Activated gamma-delta T cell (primary cell): ENCODE measurements around the gene NFATC1.

ENCODE experiments used
- DNase-seq: peaks from one replicate; lab custom pipeline; 2025; lab: John Stamatoyannopoulos, UW

Gene NFATC1

DNA sequence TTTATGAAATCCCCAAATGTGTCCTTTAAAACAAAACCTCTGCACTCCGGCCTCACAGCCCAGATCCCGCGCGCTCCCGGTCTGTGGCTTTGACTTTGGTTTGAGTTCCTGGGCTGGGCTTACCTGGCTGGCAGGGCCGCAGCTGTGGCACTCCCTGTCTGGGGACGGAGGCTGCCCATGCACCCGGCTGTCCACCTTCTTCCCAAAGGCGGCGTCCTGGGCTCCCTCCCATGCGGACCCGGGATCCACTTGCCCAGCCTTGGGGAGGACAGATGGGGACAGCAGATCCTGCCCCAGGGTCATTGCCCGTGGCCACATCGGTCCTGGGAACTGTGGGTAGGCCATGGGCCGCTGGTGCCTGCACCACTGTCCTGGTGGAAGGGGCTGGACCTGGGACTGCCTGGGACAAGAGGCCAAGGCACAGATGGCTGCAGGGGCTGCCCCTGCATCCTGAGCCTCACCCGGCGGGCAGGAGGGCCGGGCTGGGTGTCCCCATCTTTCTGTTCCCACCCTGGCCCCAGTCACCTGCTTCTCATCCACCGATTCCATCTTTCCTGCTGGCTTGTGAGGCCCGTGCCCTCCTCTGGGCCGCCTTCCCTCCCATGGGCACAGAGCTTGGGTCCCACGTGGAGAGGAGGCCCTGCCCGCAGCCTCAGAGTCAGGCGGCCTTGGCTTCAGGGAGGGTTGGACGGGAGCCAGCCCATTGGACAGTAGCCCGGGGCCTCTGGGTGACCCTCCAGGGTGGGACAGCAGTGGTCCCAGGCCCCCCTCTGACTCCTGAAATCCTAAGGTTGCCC lies 27.7 kb downstream of the NFATC1 start:
- no peak for DNase-seq

DNA sequence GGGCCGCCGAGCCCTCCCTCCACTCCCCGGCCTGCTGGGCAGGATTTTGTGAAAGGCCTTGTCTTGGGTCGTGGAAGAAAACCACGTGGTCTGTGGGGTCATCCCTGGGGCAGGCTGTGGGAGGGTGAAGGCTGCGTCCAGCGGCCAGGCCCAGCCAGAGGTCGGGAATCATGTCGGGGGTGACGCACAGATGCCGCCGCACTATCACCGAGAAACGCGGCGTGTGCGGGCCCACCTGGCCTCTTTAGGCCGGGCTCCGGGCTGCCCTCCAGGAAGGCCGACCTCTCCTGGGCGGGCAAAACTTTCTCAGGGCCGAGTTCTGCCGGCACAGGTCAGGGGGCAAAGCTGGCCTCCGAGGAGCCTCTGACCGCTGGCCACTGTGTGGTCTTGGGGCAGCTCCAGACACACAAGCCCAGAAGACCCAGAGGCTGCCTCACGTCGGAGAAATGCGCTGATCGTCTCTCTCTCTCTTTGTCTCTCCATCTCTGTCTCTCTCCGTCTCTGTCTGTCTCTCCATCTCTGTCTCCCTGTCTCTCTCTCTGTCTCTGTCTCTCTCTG lies 28.4 kb downstream of the NFATC1 start:
- DNase-seq, result no peak

DNA sequence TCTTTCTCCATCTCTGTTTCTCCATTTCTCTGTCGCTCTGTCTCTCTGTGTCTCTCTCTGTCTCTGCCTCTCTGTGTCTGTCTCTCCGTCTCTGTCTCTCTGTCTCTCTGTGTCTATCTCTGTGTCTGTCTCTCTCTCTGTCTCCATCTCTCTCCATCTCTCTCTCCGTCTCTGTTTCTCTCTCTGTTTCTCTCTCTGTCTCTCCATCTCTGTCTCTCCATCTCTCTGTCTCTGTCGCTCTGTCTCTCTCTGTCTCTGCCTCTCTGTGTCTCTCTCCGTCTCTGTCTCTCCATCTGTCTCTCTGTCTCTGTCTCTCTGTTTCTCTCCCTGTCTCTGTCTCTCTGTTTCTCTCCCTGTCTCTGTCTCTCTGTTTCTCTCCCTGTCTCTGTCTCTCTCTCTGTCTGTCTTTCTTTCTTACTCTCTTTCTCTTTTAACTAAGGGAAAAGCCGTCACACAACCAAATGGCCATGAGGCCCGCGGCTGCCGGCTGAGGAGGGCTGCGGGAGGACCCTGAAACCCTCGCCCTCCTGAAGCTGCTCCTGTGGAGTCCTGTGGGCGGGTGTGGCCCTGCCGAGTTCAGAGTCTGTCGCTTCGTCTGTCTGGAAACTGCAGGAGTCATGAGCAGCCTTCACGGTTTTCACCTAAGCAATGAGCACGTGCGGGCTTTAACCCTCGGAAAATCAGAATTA lies 29.3 kb downstream of the NFATC1 start:
- DNase-seq, result no peak

GRCh38 chr18:79425569-79425886 lies 29.8 kb downstream of the NFATC1 start:
- no peak for DNase-seq

DNA sequence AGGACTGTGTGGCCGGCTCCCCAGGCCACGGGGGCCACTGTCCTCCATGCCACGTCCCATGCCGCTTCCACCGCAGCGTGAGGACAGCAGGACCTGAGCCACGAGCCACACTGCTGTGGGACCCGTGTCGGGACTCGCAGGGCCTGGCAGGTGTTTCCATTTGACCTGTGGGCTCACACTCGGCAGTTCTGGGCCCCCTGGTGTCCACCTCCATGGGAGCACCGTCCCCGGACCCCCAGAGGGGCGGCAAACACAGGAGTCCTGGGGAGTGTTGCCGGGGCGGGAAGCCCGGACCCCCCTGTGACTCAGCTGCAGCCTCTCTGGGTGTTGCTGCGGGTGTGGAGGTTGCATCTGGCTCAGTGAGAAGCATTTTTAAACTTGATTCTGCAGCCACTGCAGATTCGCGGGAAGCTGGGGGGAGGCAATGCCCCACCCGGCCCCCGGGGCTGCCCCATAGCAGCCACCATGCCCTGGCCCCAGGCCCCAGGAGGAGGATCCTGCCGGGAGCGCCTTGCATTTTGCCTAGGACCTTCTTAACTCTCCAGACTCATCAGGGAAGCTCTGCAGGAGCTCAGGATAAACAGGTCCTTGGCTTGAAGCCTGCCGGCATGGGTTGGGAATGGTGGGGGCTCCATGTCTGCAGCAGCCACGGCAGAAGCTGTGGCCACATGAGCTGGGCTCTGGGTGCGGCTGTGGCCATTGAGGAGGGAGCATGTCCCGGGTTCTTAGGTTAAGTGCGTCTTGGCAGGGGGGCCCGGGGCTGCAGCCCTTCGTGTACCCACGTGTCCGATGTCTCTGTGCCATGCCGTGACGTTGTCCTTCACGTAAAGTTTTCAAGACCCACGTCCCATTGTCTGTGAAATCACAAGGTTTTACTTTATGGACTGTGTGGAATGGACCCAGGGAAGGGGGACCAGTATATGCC lies 30.9 kb downstream of the NFATC1 start:
- DNase-seq, result no peak

DNA sequence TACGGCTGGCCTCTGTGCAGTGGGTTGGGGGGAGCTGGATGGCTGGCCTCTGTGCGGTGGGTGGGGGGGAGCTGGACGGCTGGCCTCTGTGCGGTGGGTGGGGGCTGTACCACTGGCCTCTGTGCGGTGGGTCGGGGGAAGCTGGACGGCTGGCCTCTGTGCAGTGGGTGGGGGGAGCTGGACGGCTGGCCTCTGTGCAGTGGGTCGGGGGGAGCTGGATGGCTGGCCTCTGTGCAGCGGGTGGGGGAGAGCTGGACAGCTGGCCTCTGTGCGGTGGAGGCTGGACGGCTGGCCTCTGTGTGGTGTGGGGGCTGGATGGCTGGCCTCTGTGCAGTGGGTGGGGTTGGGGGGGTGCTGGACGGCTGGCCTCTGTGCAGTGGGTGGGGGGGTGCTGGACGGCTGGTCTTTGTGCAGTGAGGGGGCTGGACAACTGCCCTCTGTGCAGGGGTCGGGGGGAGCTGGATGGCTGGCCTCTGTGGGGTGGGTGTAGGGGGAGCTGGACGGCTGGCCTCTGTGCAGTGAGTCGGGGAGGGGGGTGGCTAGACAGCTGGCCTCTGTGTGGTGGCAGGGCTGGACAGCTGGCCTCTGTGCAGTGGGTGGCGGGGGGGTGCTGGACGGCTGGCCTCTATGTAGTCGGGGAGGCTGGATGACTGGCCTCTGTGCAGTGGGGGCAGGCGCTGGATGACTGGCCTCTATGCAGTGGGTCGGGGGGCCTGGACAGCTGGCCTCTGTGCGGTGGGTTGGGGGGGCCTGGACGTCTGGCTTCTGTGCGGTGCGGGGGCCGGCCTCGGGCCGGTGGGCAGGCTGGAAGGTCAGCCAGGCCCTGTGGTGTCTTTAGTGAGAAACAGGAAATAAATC lies 31.9 kb downstream of the NFATC1 start:
- DNase-seq, result no peak

DNA sequence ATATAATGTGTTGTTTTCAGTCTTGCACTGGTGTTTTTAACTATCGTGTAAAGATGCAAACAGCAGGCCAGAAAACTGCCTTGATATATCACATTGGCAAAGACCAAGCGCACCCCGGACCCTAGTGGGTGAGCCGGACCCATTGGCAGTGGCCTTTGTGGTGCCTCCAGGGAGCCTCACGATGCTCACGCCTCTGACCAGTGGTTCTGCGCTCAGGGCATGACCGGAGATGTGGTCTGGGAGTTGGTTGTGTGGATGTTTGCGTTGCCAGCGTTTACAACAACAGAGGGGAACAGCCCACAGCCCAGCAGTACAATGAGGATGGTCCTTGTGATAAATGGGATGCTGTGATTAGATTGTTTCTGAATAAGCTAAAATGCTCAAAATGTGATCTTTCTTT lies 32.6 kb downstream of the NFATC1 start:
- DNase-seq, result no peak

- no peak for DNase-seq
Measured at GRCh38 chr18:79429381-79429780, 33.7 kb downstream of the NFATC1 start.

- no peak for DNase-seq
Measured at GRCh38 chr18:79429785-79430281, 34.1 kb downstream of the NFATC1 start.

DNA sequence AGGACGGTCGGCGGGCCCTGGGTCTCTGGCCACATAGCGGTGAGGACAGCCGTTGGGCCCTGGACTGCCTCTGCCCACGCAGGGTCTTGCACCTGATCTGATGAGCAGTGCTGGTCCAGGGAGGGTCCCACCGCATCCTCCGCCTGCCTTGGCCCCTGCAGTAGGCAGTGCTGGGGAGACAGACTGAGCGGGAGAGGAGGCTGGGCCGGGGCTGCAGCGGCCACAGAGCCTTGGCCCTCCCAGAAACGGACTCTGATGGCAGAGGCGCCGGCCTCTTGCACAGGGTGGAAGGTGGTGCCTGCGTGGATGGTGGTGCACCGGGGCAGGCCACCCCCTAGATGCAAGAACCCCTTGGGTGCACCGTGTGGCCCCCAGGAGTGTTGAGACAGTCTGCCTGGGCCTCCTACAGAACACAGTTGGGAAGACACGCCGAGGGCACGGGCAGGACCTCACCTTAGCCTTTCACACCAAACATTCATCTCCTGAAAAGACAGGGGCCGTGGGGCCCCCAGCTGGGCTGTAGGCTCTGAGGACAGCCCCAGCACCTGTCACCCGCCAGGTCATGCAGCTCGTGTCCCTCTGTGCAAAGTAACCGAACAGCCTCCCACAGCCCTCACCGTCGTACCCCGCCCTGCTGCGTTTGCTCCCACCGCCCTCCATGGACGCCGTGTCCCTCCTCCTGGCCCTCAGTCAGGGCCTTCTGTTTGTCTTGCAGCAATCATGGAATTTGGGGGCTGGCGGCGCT lies 36.8 kb downstream of the NFATC1 start:
- DNase-seq, result no peak

- DNase-seq, result no peak
Measured at GRCh38 chr18:79433431-79433830, 37.7 kb downstream of the NFATC1 start.

DNA sequence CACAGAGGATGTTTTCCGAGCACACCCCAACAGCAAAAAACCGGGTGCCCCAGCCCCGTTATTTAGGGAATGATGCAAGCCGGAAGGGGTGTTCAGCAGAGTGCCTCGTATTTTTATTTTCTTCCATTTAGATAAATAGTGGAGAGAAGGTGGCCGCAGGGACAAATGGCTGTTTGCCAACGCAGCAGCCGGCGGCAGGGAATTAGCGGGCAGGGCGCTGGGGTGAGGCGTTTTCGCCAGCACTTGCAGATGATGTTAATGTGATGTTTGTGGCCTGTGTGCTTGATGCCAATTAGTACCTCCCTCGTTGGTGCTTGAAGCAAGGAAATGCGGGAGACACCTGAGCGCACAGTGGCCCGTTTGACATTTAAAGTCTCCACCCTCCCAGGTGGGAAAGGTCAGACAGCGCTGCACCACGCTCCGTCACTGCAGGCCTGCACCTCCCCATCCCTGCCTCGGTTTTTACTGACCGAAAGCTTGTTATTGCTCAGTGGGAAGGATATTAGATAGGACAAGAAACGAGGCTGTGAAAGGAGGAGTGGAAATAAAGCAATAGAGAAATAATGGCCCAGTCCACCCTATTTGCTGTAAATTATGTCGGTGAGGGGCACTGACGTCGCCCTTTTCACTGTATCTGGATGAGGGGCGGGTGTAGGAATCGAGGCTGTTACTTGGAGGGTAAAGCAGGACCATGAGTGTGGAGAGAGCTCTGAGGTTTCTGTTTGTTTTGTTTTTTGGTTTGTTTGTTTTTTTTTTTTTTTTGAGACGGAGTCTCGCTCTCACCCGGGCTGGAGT lies 39.1 kb downstream of the NFATC1 start:
- no peak for DNase-seq

GRCh38 chr18:79436556-79437275 lies 41.0 kb downstream of the NFATC1 start:
- DNase-seq, result no peak

DNA sequence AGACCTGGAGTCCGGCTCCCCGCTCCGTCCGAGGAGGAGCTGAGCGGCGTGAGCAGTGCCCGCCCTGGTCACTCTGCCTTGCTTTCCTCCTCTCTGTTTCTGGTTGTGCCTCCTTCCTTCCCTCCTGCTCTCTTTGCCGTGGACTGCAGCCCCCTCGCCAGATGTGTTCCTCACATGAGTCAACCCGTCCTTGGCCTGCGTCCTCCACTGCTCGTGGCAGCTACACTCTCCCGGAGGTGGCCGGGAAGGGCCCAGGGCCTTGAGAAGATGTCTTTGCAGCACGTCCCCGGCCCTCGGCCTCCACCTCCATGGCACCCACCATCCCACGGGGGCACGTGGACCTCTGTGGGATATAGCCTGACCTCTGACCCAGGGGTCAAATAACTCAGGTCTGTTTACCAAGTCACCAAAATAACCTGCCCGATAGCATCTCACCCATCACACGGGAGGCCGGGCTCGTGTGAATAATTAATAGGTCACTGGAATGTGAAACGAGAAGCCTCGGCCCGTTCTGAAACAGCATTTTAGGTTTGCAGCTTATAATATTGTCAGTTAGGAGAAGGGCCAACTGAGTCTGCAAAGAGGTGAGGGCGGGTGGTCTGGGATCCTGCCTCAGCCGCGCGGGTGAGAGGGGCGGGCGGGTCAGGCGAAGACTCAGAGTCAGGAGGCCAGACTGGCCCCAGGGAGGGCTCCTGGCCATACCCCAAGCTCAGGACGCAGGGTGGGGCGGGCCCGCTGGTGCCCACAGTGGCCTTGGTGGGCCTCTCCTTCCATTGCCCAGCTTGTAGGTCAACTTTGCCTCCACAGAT lies 42.6 kb downstream of the NFATC1 start:
- DNase-seq, result no peak

DNA sequence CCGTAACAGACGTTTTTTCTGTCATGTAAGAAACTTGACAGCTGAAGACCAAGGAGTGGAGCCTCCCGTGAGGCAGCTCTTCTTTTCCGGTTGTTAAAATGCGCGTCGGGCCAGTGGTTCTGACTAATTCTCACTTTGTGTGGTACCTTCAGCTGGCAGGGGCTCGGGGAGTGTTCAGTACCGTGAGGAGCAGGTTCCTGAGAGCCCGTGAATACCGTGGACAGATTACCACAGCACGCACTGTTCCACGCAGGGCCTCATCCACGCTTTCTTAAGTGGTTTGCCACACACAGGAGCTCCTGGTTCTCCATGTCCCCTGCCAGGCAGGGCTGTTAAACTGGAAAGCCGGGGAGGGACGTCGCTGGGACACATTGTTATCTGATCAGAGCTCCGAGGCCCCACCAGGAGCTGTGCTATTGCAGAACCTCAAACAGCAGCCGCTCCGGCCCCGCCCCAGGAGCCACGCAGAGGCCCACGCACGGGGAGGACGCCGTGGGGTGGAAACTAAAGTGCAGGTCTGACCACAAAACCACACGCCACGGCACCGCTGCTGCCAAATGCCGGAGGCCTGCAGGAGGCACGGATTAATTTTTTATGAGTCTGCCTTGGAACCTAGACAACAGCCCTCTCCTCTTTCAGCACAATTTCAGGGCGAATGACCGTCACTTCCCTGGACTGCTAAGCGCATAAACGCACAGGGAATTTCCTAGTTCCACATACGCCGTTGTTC lies 43.3 kb downstream of the NFATC1 start:
- no peak for DNase-seq

DNA sequence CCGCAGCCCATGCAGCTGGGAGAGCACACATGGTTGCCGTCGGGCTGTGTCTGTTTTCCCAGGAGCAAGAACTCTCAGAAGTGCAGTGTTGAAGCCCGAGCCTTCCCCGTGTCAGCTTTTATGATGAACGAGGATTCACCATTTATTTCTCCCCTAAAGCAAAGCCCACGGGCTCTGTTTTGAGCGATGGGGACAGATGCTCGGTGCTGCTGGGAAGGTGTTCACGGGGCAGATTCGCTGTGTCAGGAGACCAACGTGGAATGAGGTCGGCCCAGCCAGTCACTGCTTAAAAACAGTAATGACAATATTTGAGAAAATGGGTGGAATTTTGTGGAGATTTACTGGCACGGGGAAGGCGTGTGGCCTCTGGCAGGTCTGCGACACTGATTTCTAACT lies 43.9 kb downstream of the NFATC1 start:
- no peak for DNase-seq
